GM12878 (cell line): ENCODE results near the gene PTGIS. TPM values are rescaled to one million over a fixed set of nuclear protein-coding genes. Genes with fewer than 3 reads are reported as not detected.

Source experiments
- ATAC-seq: fragments of 200-7000 bp; cut with Tn5 transposase; 3 replicates; pipeline ENCODE4 v1.9.1; 2020; ENCODE audit warnings: mild to moderate bottlenecking, moderate library complexity
- BruUV-seq: library from RNA; stranded (reverse); fragments of 400-500 nt; replicated peaks from 2 replicates; lab custom pipeline; 2021; lab: Mats Ljungman, UMichigan
- CTCF ChIA-PET: fragments of 300-600 bp; sonication (Branson Sonifier 250); formaldehyde crosslinking; extraction: SDS; loops from one replicate; lab custom pipeline; 2021; ENCODE audit warnings: inconsistent platforms; lab: Yijun Ruan, JAX
- POLR2A ChIA-PET: fragments of 350-600 bp; formaldehyde crosslinking; extraction: SDS; loops from one replicate; lab custom pipeline; 2021; ENCODE audit warnings: inconsistent platforms; lab: Charles Lee
- RAD21 ChIA-PET: fragments of 300-600 bp; sonication (Branson Sonifier 250); formaldehyde crosslinking; loops from one replicate; lab custom pipeline; 2023; ENCODE audit warnings: antibody characterized with exemption; ENCODE audit not compliant: unreplicated experiment; lab: Charles Lee
- SMC1A ChIA-PET: fragments of 300-600 bp; sonication (Branson Sonifier 250); formaldehyde crosslinking; loops from one replicate; lab custom pipeline; 2023; ENCODE audit not compliant: unreplicated experiment, uncharacterized antibody; lab: Charles Lee
- DNase-seq: peaks from one replicate; pipeline ENCODE4 v3.0.0-alpha.2; 2011; ENCODE audit warnings: low read depth, low spot score
- FAIRE-seq: peaks from 3 replicates; lab custom pipeline; 2011; peaks lifted over from hg19 to GRCh38; lab: Jason Lieb, UNC
- H2AFZ ChIP-seq: 2 replicates; pipeline ENCODE4 v1.6.0; 2011; ENCODE audit warnings: low read depth, low read length, control low read depth; ENCODE audit not compliant: control insufficient read depth
- H3K27ac ChIP-seq: 2 replicates; pipeline ENCODE4 v1.5.1; 2011; ENCODE audit warnings: control low read depth; ENCODE audit not compliant: control insufficient read depth, insufficient read depth
- H3K27me3 ChIP-seq, 2 experiments: replicated peaks in 1 of 2; 2 replicates each; pipeline versions ENCODE4 v1.6.0 to v1.6.1; 2011; ENCODE audit warnings: low read length in 1 of 2; ENCODE audit not compliant: control insufficient read depth in 2 of 2, insufficient read depth in 2 of 2
- H3K36me3 ChIP-seq, 2 experiments: 2 replicates each; pipeline ENCODE4 v1.5.1; 2011; ENCODE audit warnings: low read length in 1 of 2; ENCODE audit not compliant: control insufficient read depth in 2 of 2, insufficient read depth in 2 of 2
- H3K4me1 ChIP-seq: 2 replicates; pipeline ENCODE4 v1.6.1; 2011; ENCODE audit warnings: mild to moderate bottlenecking, low read length, moderate library complexity, mixed read lengths; ENCODE audit not compliant: control insufficient read depth, insufficient read depth
- H3K4me2 ChIP-seq: 2 replicates; pipeline ENCODE4 v1.6.0; 2011; ENCODE audit warnings: control low read depth; ENCODE audit not compliant: control insufficient read depth, insufficient read depth
- H3K4me3 ChIP-seq: fragments of 200-600 bp; sonication (generic); 2 replicates; pipeline ENCODE4 v1.5.1; 2016
- H3K79me2 ChIP-seq: 2 replicates; pipeline ENCODE4 v1.6.0; 2011; ENCODE audit warnings: low read length; ENCODE audit not compliant: control insufficient read depth, insufficient read depth
- H3K9ac ChIP-seq: 2 replicates; pipeline ENCODE4 v1.8.0; 2011; ENCODE audit warnings: low read length, control low read depth, mixed read lengths; ENCODE audit not compliant: control insufficient read depth, insufficient read depth
- H3K9me3 ChIP-seq: replicated peaks from 3 replicates; pipeline ENCODE4 v1.5.1; 2011; ENCODE audit warnings: mild to moderate bottlenecking, low read length; ENCODE audit not compliant: control insufficient read depth, insufficient read depth
- H4K20me1 ChIP-seq: 2 replicates; pipeline ENCODE4 v1.6.0; 2011; ENCODE audit not compliant: control insufficient read depth, insufficient read depth
- HSF1 ChIP-seq: fragments of 150-350 bp; IDR thresholded peaks from 2 replicates; pipeline ENCODE4 v1.6.1; 2014; ENCODE audit warnings: mild to moderate bottlenecking, low read depth, low read length
- JUND ChIP-seq: IDR thresholded peaks from 2 replicates; pipeline ENCODE4 v1.6.1; 2012; ENCODE audit warnings: low read depth, mild to moderate bottlenecking, low read length, improper control_type of control experiment, moderate library complexity
- PML ChIP-seq: IDR thresholded peaks from 2 replicates; pipeline ENCODE4 v1.6.1; 2012; ENCODE audit warnings: low read length, inconsistent platforms
- SRF ChIP-seq, 2 experiments: IDR thresholded peaks; 2 replicates each; pipeline ENCODE4 v1.6.1; 2011; ENCODE audit warnings: low read depth in 2 of 2, low read length in 2 of 2, mild to moderate bottlenecking in 1 of 2, moderate library complexity in 1 of 2
- WGBS: methylation state at CpG from one replicate; pipeline ENCODE4 v1.1.6; 2016; ENCODE audit warnings: low lambda C conversion rate; ENCODE audit not compliant: insufficient replicate concordance, insufficient coverage; ENCODE audit errors: missing lambda C conversion rate; 5-methylcytosine and 5-hydroxymethylcytosine counted together
- in situ Hi-C: fragments of 300-500 bp; cut with MboI; formaldehyde crosslinking; loops from 9 replicates; pipeline ENCODE4 v1.14.3; 2018; ENCODE audit warnings: mixed read lengths
- intact Hi-C: fragments of 100-400 bp; cut with micrococcal nuclease; formaldehyde crosslinking; loops from one replicate; pipeline ENCODE4 v1.14.2; 2022; ENCODE audit not compliant: unreplicated experiment
- polyA plus RNA-seq, 11 experiments: library from polyadenylated mRNA; depleted of rRNA in 4 of 11; unstranded in 6 of 11; stranded (reverse) in 5 of 11; fragments of >200 nt; fragmentation: Nextera tagmentation in 4 of 11; fragmentation: Illumina TruSeq in 1 of 11; extraction: Ambion mirVana in 4 of 11; extraction: Trizol in 1 of 11; gene quantifications; 1 replicate in 1 of 11; 2 replicates in 10 of 11; pipeline versions ENCODE4 v1.2.1 to v1.2.3, GENCODE V29; 2011 to 2016; ENCODE audit warnings: inconsistent platforms in 2 of 11, missing spikeins in 2 of 11, low read depth in 1 of 11
- total RNA-seq, 4 experiments: library from RNA; depleted of rRNA in 3 of 4; stranded (reverse); fragments of >200 nt in 3 of 4; fragmentation: Illumina TruSeq in 1 of 4; extraction: Trizol in 1 of 4; gene quantifications; 2 replicates each; pipeline versions ENCODE4 v1.2.1 to v1.2.3, GENCODE V29; 2013 to 2021
- TF ChIP-seq, protein P1 (sequence below): IDR thresholded peaks from 2 replicates; pipeline ENCODE4 v1.6.1; 2011; ENCODE audit warnings: borderline replicate concordance, low read depth, mild to moderate bottlenecking, moderate library complexity, mixed read lengths, low read length; ENCODE audit not compliant: insufficient read depth; ENCODE audit errors: extremely low read length

PTGIS gene
- total and polyA plus RNA-seq, 10 of the 15 experiments (the other 5 are each of a cell fraction or from before 2014, with no cell fraction given) = 0.10 TPM; not detected in 9

DNA sequence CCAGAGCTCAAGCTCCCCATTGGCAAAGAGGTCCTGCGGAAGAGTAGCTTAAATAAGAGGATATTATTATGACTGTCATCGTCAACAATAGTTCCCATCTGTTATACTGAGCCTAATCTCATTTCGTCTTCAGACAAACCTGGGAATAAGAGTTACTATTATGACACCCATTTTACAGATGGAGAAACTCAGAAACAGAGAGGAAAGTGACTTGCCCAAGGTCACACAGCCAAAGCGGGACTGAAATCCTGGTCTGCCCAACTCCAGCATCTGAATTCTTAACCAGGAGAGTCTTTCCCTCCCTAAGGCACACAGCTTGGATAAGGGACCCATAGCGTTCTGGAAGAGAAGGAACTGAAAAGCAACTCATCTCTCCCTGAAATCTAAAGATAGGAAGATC lies 23.4 kb downstream of the PTGIS start (continued):
- no peak for TF ChIP-seq HSF1

GRCh38 chr20:49543858-49544437 lies 24.0 kb downstream of the PTGIS start:
- ChIA-PET SMC1A (interaction anchor here (1.3 to 4.8 kb wide), 4 partner anchors 61 to 303 kb away, joined by 3 to 30 read pairs (median 4); no protein-coding TSS in a partner anchor), RAD21 (interaction anchor here (5.5 kb wide), 1 partner anchor 65 kb away, joined by 51 read pairs; no protein-coding TSS in a partner anchor), POLR2A (no interaction called here), CTCF (interaction anchor here (0.9 to 10.6 kb wide), 9 partner anchors 11 to 380 kb away, joined by 3 to 148 read pairs (median 4); no protein-coding TSS in a partner anchor)
- DNase-seq (no peak), FAIRE-seq (no peak), ATAC-seq (no peak)
- Histone ChIP-seq H3K27me3 (no peaks in the 10 kb centered on the region), H3K27ac (no peak overlapping the region), H3K79me2 (no peaks in the 10 kb centered on the region), H3K9me3 (no peaks in the 10 kb centered on the region; the same call in 2 of the 3 replicates), H3K36me3 (no peaks in the 10 kb centered on the region), H4K20me1 (no peaks in the 10 kb centered on the region), H3K4me3 (no peak overlapping the region), H2AFZ (no peak overlapping the region), H3K9ac (no peak overlapping the region), H3K4me1 (no peaks in the 10 kb centered on the region), H3K4me2 (no peak overlapping the region)
- in situ Hi-C loops (loop anchor here (5.0 kb wide), 1 partner anchor 63 kb away; no protein-coding TSS in a partner anchor), intact Hi-C loops (loop anchor here (2.0 kb wide), 1 partner anchor 385 kb away; no protein-coding TSS in a partner anchor)
- BruUV-seq = no TSS peak
- TF ChIP-seq HSF1 (no peak), JUND (no peak), SRF (IDR thresholded peaks at IDR 0.05; ENCODE audit: low read depth in 2 of 2, low read length in 2 of 2) (no peak), PML (no peak)
- TF ChIP-seq, protein P1, sequence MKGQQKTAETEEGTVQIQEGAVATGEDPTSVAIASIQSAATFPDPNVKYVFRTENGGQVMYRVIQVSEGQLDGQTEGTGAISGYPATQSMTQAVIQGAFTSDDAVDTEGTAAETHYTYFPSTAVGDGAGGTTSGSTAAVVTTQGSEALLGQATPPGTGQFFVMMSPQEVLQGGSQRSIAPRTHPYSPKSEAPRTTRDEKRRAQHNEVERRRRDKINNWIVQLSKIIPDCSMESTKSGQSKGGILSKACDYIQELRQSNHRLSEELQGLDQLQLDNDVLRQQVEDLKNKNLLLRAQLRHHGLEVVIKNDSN = no peak
- 41% methylated on average over 10 of the region's 10 CpGs for whole genome bisulfite sequencing
